Activated CD4-positive, alpha-beta T cell treated with anti-CD3 and anti-CD28 coated beads, Interleukin-2, amount 50 U/mL, for 16 hours (primary cell): ENCODE data around the gene GPRC5A.

Source experiments
- DNase-seq: peaks from one replicate; pipeline ENCODE4 v3.0.0-alpha.2; 2020

The GPRC5A gene

DNA sequence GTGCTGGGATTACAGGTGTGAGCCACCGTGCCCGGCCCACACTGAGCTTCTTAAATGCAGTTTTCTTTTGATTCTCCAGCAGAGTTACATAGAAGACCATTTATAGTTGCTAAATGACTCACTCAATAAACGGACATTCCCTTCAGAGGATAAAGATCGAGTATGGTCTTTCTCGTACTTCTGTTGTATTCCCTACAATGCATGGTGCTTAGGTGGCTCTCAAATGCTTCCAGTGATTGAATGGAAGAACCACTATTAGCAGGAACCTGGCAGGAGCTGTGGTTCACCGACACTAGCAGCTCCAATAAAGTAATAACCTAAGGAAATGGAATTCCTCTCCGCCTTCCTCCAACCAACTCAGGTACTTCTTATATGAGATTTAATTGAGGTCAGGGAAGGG, 3.9 kb upstream of the GPRC5A start:
- no peak for DNase-seq

DNA sequence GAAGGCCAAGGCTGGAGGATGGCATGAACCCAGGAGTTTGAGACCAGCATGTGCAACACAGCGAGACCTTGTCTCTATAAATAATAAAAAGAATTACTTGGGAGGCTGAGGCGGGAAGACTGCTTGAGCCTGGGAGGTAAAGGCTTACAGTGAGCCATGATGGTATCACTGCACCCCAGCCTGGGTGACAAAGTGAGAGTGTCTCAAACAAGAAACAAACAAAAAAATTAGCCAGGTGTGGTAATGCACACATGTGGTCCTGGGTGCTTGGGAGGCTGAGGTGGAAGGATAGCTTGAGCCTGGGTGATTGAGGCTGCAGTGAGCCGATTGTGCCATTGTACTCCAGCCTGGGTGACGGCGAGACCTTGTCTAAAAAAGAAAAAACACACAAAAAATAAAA, 1.7 kb upstream of the GPRC5A start:
- no peak for DNase-seq

DNA sequence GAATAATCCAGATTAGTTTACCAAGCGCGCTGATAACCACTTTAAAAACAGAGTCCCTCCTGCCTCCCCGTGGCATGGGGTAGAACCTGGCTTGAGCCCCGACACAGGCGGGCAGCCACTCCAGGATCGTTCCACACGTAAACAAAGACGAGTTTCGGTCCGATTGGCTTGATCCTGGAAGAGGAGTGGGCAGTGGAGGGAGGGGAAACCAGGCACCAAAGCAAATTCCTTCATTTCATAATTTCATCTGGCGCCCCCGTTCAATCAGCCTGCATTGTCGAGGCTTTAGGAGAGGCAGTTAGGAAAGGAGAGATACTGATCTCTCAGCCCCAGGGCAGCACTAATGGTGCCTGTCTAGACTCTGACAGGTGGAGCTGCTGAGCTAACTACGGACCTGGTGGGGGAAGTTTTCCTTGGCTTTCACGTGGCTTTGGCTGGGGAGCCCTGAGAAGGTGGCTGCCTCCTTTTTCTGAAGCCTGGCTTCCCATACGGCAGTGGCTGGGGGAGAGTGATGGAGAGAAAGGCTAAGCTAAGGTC, 751 bp upstream of the GPRC5A start:
- peak; percentile 24 for DNase-seq

DNA sequence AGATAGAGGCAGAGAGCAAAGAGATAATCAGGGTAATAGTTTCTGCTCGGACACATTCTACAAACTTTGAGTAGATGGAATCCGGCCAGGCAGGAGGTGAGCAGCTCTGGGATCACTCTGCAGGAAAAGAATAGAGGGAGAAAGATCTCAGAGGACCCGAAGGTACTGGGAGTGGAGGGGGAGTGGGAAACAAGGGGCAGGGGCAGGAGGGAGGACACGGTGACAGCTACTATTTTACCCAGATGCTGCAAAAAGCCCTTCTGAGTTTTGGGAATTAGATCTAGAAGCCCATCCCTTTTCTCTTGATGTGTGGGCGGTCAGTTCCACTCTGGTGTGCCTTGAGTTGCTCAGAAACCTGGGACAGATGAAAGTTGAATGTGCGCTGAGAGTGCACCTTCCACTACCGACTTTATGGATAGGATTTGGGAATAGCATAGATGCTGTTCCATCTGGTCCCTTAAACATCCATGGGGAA, 556 bp downstream of the GPRC5A start:
- DNase-seq, result no peak

DNA sequence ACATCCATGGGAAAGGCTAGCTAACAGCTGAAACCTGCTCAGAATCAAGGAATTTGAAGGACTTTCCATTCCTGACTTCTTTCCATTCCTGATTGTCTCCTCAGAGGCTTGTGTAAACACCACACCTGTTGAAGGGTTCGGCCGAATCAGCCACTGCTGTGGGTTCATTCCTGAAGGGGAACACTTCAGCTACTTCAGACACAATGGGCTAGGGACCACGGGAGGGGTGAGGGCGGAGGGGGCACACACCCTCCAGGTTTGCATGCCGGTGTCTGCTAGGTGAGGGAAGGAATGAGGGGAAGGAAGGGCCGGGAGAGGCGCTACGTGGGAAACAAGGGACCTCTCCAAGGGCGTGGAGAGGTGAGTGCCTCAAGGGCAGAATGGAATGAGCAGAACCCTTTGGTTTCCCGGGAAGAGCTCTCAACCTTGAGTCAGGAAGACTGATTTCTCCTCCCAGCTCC, 1.3 kb downstream of the GPRC5A start:
- no peak for DNase-seq

DNA sequence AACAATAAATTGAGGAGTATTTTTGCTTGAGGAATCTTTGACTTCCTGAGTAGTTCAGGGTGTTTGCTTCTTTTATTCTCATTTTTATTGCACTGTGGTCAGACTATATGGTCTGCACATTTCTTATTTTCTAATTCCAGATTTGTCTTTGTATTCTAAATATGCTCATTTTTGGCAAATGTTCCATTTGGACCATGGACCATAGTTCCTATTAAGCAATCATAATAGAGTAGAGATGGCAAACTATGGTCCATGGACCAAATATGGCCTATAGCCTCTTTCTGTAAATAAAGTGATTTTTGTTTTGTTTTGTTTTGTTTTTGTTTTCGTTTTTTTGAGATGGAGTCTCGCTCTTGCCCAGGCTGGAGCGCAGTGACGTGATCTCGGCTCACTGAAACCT, 2.1 kb downstream of the GPRC5A start:
- DNase-seq, result no peak

DNA sequence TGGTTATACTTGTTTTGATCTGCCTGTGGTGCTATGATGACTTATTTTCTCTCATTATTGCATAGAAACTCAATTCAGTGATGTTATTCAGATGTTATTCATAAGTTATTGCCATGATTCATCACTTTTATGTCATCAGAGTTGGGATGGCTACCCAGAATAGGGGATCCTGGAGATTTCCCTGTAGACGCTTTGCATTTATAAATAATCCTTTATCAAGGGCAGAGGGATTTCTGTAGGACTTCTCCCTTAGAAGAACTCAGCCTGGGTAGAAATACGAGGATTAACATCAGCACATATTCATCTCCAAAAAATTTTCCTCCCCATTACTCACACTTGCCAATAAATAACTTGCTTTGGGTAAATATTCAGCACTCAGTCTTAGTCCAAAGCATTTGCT, 4.9 kb downstream of the GPRC5A start:
- no peak for DNase-seq

DNA sequence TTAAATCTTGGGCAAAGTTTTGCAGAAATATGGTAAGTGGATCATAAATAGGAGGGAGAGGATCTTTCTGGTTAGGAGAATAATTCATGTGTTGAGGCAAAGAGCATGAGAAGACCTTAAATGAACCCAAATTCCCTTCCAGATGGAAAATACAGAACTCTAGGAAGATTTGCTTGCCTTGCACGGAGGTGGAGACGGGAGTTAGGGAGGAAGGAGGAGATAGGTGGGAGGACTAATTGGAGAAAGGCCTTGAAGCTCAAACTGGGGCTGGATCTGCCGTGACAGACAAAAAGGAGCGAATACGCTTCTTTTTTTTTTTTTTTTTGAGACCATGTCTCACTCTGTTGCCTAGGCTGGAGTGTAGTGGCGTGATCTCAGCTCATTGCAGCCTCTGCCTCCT, 5.9 kb downstream of the GPRC5A start:
- no peak for DNase-seq

DNA sequence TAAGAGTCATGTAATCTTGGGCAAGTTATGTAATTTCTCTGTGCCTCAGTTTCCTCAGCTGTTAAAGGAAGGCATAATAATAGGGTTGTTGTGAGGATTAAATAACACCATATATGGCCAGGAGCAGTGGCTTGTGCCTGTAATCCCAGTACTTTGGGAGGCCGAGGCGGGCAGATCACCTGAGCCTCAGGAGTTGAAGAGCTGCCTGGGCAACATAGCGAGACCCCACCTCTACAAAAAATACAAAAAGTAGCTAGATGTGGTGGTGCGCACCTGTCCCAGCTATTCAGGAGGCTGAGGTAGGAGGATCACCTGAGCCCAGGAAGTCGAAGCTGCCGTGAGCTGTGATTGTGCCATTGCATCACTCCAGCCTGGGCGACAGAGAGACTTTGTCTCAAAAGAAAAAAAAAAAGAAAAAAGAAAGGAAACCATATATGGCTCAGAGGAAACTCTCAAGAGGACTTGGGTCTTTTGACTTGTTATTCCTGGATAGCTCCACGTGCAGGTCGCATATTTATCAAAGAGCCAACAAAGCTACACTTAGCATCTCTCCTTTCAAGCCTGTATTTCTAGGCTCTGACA, 6.9 kb downstream of the GPRC5A start:
- no peak for DNase-seq

DNA sequence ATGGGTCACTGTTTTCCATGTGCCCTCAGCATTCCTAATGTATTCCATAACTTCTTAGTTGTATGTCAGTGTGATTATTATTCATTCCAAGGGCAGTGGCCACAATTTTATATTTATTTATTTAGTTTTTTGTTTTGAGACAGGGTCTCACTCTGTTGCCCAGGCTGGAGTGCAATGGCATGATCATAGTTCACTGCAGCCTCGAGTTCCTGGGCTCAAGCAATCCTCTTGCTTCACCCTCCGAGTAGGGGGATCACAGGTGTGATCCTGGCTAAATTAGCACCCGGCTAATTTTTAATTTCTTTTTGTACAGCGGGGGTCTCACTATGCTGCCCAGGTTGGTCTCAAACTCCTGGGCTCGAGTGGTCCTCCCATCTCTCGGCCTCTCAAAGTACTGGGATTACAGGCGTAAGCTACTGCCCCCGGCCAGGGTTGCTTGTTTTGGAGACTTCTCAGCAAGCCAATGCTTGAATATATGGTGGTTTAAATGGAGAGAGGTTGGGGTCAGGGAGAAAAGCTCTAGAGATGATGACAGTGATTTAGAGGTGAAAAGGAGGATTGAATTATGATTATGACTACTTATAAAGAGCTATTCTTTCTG, 7.6 kb downstream of the GPRC5A start:
- DNase-seq, result no peak

DNA sequence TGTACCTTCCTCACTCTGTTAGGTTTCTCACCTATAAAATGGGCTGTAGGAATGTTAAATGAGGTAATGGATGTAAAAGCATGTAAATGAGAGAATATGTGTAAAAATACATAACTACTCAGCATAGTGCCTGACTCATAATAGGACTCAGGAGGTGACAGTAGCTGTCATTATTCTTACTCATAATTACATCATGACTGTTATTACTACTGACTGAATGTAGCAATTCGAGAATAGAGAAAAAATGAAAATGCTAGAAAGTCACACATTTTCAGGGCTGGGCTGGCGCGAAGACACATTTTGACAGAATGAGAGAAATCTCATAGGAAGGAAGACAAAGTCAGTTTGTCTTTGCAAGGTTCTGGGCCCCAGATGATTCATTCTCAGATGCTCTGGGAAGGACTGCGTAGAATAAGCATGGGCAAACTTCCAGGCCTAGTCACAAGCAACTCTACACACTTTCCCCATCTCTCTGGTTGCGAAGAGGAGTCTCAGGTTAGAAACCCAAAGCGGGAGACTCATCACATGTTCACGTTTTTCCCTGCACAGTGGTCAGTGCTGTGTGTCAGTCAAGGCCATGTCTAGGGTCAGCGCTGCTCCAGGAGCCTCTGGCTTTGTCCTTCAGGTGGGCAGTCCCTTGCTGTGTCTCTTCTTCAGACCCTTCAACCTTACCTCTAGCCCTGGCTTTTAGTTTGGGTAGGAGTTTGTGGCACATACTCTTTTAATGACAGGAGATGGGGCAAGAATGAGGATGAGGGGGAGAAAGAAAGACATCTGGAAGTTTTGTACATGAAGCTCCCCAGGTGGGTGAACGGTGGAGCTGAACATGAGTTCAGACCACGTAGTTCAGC, 8.4 kb downstream of the GPRC5A start:
- peak; percentile 94 for DNase-seq

DNA sequence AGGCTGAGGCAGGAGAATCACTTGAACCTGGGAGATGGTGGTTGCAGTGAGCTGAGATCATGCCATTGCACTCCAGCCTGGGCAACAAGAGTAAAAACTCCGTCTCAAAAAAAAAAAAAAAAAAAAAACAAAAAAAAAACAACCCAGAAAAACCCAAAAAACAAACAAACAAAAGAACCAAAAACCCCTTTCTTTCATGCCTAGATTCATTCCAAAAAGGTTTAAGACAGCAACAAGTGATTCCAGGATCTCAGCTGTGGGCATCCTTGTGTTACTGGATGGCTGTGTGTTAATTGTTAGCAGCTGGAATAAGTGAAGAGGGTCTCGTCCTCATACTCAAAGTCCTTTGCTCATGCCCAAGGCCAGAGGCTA, 9.4 kb downstream of the GPRC5A start:
- DNase-seq, result no peak

DNA sequence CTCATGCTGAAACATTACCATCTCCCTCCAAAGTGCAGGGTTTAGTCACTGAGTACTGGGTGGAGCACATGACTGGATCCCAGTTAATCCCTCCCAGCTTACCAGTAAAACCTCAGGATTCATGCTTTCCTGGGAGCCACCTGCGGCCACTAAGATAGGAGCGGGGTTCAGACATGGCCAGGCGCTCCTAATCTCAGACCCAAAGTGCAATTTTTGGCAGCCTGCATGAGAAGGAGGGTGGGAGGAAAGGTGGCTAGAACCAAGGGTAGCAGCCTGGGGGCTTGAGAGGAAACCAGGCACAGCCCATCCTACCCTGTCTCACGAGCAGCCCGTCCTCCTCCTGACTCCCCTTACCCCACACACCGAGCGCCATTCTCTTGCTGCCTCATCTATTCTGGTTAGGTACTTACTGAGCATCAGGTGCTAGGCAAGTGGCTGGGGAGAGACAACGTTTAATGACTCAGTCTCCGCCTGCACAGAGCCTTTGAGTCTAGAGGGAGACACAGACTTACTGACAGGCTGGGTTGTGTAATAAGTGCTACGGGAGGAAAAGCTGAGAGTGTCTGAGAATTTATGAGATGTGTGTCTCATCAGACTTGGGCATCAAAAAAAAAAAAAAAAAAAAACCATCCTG, 9.9 kb downstream of the GPRC5A start:
- DNase-seq, result peak; percentile 46

DNA sequence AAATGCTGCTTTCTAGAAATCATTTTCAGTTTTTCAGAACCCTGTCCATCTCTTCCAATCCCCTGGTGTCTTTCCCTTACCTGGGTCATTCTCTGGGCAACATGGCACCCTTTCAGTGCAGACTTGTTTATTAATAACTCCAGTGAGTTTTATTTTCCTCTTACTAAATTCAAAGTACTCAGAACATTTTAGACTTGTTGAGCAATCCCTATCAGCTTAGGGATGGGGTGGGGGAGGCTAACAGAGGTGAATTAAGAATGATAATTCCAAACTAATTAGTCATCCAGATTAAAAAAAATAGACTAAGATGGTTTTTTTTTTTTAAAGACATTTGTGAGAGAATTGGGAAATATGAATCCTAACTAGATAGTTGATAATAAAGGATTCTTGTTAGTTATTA, 10.7 kb downstream of the GPRC5A start:
- DNase-seq, result no peak

DNA sequence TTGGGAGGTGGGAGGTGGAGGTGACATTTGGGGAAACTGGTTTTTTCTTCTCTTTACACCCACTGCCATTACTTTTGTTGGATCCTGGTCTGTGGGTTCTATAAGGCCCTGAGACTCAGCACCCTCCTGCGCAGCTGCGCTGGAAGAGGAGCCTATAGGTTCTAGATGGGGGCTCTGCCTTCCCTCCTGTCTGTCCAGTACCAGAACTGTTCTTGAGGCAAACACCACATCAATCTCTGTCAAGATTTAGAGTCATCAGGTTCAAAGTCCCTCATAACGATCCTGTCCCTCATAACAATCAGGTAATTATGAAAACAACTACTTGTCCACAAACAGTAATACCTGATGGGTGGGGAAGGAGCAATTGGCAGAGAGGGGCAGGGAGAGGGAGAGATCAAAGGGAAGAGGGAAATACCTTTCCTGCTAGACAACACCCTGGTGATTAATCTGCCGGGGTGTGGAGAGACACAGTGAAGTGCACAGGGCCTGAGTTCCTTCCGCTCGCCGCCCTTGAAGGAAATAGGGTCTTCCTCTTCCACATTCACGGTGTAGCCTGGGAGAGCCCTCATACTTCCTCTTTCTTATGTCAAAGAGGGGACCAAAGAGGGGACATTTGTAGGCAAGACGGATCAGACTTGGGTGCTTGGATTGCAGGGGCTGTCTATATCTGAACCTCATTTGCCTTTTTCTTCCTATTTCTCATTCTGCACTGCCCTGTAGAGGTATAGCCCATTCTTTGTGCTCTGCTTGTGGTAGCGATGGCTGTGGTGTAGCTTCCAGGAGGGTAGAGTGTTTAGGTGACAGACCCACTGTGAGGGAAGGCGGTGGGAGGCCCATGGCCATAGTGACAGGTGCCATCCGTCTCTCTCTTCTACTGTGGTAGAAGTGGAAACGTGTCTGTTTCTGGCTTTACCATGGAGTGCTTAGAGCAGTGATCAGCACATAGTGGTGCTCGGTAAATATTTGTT, 12.6 kb downstream of the GPRC5A start:
- no peak for DNase-seq

DNA sequence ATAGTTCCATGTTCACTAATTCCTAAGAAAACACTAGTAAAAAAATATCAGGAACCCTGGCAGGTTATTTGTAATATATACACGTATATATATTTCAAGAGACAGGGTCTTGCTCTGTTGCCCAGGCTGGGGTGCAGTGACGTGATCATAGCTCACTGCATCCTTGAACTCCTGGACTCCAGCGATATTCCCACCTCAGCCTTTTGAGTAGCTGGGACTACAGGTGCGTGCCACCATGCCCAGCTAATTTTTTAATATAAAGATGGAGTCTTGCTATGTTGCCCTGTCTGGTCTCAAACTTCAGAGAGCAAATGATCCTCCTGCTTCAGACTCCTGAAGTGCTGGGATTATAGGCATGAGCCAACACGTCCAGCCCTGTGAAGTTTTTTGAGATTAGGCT, 16.2 kb downstream of the GPRC5A start:
- DNase-seq, result no peak

DNA sequence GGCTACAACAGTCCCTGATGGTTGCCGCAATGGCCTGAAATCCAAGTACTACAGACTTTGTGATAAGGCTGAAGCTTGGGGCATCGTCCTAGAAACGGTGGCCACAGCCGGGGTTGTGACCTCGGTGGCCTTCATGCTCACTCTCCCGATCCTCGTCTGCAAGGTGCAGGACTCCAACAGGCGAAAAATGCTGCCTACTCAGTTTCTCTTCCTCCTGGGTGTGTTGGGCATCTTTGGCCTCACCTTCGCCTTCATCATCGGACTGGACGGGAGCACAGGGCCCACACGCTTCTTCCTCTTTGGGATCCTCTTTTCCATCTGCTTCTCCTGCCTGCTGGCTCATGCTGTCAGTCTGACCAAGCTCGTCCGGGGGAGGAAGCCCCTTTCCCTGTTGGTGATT, 16.9 kb downstream of the GPRC5A start:
- no peak for DNase-seq

DNA sequence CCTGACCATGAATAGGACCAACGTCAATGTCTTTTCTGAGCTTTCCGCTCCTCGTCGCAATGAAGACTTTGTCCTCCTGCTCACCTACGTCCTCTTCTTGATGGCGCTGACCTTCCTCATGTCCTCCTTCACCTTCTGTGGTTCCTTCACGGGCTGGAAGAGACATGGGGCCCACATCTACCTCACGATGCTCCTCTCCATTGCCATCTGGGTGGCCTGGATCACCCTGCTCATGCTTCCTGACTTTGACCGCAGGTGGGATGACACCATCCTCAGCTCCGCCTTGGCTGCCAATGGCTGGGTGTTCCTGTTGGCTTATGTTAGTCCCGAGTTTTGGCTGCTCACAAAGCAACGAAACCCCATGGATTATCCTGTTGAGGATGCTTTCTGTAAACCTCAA, 17.3 kb downstream of the GPRC5A start:
- no peak for DNase-seq

DNA sequence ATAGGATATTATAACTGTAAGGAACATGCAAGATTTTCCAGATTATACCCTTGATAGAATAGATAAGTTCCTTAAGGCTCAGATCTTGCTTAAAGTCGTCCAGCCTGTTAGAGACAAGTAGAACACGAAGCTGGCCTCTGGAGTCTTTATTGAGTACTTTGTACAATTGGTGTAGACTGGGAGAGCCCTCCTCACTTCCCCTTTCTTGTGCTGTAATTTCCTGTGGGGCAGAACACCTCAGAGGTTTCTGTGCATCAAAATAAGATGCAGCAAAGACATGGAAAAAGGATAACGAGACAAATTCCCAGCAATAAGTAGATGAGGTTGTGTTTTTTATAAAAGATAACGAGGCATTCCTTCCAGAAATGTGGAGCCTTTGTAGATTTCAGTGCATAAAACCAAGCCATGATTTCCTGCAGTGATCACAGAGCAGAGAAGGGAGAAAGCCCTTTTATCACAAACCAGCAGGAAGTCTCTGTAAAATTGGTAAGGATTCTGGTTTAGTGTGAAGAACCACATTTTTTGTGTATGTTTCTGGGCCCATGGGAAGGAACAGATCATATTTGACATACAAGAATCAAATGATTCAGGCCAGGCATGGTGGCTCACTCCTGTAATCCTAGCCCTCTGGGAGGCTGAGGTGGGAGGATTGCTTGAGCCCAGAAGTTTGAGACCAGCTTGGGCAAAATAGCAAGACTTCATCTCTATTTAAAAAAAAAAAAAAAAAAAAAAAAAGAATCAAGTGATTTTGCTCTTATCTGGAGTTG, 18.0 kb downstream of the GPRC5A start:
- DNase-seq, result no peak

DNA sequence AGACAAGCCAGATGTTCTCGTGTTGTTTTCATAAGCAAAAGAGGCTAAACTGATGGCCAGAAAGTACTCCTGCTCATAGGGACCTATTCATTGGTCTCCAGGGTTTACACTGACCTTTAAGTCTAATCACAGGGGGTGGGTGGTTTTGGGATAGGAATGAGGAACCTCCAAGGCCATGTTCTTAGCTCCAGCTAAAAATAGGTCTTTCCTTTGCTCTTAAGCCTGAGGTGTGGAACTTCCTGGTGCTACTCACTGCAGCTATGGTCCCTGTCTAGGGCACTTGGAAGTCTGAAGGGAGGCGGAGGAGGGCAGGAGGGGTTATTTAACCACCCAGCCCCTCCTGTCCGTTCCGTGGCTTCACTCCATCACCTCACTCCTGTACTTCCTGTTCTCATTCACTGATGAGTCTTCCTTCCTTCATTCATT, 18.6 kb downstream of the GPRC5A start:
- no peak for DNase-seq

DNA sequence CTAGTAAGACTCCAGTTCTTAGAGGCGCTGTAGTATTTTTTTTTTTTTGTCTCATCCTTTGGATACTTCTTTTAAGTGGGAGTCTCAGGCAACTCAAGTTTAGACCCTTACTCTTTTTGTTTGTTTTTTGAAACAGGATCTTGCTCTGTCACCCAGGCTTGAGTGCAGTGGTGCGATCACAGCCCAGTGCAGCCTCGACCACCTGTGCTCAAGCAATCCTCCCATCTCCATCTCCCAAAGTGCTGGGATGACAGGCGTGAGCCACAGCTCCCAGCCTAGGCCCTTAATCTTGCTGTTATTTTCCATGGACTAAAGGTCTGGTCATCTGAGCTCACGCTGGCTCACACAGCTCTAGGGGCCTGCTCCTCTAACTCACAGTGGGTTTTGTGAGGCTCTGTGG, 21.3 kb downstream of the GPRC5A start:
- DNase-seq, result no peak
